Middle frontal gyrus (tissue), 1 donor: ENCODE measurements around the gene TRAP1.
"Not testable (repeated sequence)": the region's sequence is repeated elsewhere in the genome, so short reads cannot be mapped to it uniquely, and the experiment has no call there.

Experiments
- DNase-seq: peaks from one replicate; pipeline ENCODE4 v3.0.0-alpha.2; 2015; ENCODE audit warnings: low spot score; ENCODE audit errors: extremely low spot score

TRAP1 gene

DNA sequence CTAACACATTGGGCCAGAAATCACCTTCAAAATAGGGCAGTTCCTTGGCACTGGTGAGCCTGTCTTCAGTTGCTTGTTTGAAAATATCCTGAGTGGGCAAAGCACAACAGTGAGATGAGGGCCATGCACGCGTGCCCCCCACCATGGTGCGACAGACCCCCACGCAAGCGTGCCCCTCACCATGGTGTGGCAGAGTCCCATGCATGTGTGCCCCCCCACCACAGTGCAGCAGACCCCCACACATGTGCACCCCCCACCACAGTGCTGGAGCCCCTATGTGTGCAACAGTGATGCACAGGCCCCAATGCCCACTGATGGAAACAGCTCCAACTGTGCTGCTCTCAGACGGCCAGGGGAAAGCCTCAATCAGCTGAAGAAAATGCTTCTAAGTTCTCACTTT, 18.8 kb upstream of the TRAP1 start:
- no peak for DNase-seq

DNA sequence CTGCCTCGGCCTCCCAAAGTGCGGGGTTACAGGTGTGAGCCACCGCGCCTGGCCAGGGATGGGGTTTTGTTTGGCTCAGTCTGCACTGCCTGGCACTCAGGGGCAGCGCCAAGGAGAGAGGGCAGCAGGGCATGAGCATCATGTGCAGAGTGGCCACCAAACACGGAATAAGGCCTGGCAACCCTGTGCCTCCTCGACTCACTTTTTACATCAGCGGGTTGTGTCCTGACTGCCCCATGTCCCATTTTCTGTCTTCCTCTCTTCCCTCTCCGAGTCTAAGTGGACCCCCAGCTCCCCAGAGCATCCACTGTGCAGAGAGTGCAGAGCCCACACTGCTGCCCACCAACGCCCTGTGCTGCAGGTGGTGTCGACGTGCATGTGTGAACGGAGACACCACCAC, 18.2 kb upstream of the TRAP1 start:
- no peak for DNase-seq

DNA sequence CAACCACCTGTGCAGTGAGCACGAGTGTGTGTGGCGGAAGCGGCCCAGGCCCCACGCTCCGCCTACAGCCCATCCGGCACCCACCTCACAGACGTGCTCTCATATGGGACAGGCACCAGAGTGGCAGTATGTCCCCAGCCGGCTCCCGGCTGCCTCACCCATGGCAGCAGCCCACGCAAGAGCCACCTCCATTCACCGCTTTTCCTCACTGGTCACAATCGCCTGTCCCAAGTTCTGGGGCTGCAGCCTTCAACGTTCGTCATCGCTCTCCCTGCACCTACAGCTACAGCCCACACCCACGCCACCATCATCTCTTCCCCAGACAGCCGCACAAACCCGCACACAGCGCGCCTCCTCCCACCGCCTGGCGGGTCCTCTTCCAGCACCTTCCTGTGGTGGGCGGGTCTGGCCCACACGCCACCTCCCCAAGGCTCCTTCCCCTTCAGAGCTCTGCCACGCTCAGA, 17.5 kb upstream of the TRAP1 start:
- DNase-seq: no peak

DNA sequence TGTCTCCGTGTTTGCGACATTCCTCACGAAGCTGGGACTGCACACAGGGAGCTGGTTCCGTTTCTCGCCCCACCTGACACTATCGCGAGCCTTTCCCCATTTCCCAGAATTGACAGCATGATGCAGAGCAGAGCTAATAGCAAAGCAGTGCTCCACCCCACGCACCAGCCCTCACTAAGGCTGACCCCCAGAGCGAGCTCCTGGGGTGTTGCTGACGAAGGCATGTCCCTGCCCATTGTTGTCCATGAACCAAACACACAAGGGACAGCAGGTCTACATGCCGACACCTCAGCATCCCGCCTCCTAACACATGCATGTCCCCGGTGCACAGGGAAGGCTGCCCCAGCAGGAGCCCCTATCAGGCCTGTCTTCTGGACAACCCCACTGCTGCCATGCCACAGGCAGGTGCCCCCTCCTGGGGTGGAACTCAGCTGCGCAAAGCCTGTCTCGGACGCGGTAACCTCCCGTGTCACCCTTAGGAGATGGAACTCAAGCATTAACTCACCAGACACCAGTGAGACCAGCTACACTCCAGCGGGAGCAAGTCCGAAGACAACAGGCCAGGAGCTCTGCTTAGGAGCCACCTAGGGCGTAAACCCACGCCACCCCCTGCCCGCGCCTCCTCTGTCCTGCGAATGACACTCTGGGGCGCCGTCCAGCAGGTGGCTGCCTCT, 16.9 kb upstream of the TRAP1 start:
- DNase-seq: no peak

DNA sequence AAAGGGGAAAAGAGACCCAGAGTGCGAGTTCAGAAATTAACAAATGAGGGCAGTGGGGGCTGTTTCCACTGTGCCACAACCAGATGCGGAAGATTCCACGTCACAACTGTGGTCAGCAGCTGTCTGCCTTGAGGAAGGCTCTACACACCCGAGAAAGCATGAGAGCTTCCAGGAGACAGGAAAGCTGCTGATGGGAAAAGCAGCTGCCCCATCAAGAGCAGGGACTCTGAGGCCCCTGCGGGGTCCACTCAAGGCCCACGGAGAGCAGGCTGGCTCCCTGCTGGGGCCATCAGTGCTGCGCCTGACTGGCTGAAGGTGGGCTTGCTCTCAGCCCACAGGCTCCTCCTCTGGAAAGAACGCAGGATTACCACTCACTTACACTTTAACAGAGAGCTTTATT, 14.8 kb upstream of the TRAP1 start:
- no peak for DNase-seq

DNA sequence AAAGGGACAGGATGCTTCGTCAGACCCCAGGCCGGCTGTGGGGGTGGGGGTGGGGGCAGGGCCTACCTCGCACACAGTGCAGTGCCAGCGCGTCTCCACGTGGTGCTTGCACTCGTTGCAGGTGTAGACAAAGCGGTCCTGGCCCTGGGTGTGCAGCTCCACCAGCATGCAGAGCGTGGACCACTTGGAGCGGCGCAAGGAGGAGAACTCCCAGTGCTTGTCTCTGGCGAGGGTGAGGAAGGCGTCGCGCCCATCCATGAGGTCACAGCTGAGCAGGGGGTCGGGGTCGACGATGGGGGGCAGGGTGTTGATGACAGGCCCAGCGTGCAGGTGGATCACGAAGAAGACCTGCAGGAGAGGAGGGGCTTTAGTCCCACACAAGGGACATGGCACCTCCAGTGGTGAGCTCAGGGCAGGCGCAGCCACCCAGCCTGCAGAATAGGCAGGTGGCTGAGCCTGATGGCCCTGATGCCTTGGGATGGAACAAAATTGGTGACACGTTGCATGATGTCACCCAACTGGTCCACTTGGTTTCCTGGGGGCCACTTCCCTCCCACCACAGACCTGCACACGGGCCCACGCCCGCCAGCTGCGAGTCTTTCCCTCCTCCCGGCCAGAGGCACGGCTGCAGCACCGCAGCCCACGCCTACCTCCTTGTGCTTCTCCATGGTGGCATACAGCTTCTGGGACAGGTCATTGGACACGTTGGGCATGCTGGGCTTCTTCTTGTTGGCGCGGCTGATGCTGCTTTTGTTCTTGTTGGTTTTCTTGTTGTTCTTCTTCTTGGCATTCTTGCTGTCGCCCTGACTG, 14.0 kb upstream of the TRAP1 start:
- DNase-seq: no peak

DNA sequence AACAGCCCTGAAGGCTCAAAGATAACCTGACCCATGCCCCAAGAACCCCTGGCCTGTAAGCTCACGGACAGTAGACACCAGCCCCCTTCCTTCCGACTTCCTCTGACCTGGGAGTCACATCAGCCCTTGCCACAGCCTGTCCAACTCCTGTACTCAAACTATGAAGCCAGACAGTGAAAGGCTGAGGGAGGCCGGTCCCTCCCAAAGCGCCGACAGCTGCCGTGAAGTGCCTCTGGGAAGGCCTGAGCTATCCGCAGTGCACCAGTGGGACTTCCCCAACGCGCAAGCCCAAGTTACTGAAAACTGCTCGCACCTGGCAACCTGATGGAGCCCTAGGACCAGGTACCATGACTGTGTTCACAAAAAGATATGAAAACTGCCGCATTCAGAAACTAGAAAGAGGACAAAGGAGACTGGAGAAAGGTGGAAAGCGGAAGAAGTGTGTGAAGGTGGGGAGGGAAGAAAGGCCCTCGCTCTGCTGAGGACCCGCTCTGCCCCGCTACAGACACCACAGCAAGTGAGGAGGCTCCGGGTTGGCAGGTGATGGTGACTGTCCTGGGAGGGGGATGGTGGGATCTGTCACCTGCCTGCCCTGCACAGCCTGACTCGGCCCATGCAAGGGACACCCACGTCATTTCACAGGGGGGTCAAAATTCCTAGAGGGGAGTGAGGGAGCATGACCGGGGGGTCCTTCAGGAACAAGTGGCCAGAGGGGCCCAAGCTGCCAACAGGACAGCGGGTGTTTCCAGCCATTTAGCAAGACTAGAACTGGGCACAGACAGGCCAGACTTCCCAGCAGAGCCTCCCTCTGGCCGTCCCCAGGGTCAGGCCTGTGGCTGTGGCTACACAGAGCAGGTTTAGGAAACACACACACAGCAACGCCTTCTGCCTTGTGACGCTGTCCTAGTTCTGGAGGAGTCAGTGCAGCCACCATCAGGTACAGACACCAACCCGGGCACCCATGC, 13.1 kb upstream of the TRAP1 start:
- no peak for DNase-seq

DNA sequence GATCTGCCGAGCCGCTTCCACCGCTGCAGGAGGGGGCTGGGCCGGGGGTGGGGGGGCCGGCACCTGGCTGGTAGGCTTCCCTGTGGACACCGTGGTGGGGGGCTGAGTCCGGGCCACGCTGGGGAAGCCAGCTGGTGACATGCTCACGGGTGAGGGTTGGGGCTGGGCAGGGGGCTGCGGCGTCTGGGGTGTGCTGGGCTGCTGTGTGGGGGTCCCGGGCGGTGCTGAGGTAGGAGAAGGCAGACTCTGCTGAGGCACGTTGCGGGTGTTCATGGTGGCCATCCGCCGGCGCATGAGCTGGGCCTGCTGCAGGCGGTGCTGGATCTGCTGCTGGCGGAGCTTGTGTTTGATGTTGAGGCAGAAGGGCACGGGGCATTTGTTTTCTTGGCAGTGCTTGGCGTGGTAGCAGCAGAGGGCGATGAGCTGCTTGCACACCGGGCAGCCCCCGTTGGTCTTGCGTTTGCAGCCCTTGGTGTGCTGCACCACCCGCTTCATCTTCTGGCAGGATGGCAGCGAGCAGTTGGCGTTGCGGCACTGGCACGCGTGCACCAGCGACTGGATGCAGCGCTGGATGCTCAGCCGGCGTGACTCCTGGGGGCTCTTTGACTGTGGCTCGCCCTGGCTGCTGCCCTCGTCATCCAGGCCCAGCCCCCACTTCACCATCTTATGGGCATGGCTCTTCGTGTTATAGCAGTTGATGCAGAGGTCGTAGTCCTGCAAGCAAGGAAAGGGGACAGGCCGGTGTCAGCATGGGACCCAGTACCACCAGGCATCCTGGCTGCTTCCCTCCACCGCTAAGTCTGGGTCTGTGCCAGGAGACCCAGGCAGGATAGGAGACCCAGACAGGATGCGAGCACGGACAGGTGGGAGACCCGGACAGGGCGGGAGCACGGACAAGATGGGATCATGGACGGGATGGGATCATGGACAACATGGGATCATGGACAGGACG, 12.1 kb upstream of the TRAP1 start:
- no peak for DNase-seq

DNA sequence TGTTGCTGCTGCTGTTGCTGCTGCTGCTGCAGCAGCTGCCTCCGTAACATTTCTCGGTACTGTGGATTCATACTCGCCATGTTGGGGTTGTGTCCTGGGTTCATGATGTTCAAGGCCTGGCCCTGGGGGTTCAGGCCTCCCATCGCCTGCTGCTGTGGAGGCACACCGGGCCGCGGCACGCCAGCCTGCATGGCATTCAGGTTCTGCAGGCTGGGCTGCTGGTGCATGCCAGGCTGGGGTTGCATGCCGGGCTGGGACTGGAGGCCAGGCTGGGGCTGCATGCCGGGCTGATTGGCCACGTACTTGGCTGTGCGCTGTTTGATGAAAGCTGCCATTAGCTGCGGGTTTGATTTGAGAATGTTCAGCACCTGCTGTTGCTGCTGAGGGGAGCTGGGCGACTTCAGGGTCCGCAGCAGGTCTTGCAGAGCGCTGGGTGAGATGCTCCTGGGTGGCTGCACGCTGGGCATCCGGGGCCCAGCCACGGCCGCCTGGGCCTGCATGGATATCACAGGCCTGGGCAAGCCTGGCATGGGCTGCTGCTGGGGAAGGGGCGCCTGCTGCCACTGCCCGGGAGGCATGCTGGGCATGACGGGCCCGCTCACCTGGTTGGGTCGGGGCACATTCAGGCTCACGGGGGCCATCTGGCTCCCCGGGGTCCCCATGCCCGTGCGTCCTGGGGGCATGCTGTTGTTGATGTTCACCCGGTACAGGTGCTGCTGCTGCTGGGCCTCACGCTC, 11.3 kb upstream of the TRAP1 start:
- no peak for DNase-seq

DNA sequence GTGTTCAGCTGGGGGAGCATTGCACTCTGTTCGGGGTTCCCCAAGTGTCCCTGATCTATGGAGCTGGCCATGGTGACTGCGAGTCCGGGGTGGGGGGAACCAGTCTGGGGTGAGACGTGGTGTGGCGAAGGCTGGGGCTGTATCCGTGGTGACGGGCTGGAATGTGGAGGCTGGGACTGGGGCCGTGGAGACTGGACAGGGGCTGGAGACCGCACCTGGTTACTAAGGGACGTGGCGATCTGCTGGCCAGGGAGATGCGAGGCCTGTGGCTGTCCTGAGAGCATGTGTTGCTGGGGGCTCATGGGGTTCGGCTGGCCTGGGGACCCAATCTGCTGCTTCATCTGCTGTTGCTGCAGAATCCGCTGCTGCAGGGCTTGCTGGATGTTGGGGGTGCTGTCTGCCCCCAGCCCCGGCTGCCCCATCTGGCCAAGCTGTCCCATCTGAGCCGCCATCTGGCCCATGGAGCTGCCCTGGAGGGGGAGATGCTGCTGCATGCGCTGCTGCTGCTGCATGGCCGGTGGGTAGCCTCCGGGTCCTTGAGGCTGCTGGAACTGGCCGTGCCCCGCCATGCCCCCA, 10.6 kb upstream of the TRAP1 start:
- no peak for DNase-seq

DNA sequence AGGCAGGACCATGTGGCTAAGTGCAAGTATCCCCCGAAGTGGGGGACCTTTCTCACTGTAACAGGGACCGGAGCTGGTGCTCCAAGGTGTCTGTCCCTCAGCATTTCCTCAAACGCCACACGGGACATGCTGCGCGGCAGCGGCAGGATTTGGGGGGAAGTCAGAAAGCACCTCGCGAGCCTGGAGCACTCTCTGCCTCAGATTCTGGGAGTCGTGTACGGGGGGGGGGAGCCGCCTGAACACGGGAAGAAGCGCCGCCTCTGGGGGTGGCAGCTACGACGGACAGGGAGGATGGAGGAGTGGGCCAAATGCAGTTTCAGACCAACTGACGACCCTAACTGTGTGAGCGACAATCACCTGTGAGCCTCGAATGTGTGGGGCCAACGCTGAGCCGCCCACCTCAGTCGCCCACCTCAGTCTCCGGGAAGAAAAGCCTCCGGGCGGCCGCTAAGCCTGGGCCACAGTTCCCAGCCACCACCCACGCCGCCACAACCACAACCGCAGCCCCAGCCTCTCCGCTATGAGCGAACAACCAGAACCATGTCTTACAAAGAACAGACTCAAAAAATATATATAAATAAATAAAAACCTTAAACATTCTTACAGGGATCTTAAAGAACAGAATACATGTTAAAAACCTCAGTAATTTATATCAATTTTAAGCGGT, 8.8 kb upstream of the TRAP1 start:
- no peak for DNase-seq

DNA sequence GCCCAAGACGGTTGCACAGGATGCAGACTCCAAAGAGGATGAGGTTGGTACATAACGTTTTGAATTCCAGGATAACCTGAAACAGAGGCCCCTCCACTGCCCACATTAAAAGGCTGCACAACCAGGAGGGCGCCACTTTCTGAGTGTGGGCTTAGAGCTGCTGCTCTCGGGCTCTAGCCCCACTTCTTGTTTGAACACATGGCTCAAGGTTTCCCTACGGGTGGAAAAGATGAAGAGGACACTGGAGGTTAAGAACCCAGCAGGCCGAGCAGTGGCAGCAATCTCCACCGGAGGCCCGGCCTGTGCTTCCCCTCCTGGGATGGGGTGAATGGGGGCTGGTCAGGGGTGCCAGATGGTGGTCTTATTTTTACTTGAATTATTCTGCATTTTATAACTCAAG, 8.0 kb upstream of the TRAP1 start:
- DNase-seq: no peak

DNA sequence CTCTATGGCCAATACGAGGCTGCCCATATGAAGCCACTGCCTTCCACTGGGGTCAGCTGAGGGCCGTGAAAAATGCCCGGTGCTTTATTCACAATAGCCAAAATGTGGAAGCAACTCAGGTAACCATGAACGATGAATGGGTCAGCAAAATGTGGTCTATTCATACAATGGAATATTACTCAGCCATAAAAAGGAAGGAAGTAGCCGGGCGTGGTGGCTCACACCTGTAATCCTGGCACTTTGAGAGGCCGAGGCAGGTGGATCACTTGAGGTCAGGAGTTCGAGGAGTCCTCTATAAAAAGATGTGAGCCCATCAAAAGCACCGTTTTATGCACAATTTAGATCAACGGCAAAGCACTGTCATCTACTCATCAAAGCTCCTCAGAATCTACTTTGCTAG, 5.2 kb upstream of the TRAP1 start:
- DNase-seq: no peak

DNA sequence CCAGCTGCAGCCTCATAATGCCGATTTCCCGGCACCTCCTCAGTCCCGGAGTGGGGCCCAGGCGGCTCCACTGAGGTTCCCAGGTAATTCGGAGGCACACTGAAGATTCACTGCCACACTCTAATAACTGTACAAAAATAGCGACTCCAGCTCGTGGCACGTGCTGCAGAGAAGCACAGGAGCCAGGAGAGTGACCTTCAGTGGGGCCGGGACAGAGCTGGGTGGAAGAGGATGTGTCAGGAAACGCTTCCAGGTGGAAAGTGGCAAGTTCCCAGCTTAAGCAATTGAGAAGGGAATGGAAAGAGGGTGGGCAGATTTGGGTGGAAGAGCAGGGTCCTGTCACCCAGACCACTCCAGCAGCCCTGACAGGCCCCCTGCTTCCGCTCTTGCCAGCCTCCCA, 3.1 kb upstream of the TRAP1 start:
- no peak for DNase-seq

DNA sequence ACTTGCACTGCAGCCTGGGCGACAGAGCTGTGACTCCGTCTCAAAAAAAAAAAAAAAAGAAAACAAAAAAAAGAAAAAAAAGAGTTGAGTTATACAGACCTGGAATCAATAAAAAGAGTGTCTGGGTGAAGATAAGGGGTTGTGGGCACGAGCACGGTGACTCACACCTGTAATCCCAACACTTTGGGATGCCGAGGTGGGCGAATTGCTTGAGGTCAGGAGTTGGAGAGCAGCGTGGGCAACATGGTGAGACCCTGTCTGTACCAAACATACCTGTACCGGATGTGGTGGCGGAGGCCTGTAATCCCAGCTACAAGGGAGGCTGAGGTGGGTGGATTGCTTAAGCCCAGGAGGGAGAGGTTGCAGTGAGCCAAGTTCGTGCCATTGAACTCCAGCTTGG, 1.3 kb upstream of the TRAP1 start:
- no peak for DNase-seq

DNA sequence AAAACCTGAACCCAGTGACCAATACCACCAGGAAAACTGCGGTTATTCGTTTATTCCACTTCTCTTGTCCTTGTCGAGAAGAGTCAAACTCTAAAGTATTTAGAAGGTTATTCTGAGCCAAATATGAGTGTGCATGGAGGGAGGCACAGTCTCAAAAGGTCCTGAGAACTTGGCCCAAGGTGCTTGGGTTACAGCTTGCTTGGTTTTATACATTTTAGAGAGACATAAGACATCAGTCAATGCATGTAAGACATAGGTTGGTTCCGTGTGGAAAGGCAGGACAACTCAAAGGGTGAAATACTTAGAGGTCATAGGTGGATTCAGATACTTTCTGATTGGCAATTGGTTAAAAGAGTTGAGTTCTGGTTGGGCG, 681 bp upstream of the TRAP1 start:
- DNase-seq: no peak

DNA sequence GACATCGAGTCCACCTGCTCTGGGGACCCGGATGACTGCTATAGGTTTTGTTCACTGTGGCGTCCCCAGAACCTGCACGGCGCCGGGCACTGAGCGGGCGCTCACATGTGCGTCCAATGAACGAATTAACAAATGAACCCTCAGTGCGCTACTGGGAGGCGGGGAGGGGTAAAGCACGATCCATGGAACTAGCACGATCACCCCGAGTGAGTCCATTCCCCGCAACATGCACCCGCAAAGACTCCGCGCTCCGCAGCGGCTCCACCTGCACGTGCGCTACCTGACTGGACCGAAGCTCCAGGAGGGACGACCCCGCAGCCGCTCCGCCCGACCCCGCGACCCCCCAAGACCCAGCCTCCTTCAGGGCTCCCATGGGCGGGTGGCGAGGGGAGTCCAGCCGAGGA, 491 bp downstream of the TRAP1 start:
- no peak for DNase-seq

DNA sequence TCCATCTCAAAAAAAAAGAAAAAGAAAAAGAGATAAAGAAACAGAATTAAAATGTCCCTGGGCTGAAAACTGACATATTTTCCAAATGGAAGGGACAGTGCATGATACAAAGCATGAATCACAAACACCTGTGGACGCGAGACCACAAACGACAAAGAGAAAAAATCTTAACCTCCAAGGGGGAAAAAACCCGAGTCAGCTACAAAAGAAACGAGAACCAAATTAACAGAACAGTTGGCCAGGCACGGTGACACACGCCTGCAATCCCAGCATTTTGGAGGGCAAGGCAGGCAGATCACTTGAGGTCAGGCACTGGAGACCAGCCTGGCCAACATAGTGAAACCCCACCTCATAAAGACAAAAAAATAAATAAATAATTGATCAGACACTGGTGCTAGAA, 1.9 kb downstream of the TRAP1 start:
- DNase-seq: no peak

DNA sequence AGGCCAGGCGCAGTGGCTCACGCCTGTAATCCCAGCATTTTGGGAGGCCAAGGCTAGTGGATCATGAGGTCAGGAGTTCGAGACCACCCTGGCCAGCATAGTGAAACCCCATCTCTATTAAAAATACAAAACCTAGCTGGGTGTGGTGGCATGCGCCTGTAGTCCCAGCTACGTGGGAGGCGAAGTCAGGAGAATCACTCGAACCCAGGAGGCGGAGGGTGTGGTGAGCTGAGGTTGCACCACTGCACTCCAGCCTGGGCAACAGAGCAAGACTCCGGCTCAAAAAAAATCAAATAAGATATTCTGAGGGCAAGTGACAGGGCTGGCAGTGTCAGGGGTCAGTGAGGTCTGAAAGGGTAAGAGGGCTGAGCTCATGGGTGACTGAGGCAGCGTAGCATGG, 2.9 kb downstream of the TRAP1 start:
- not testable (repeated sequence) for DNase-seq
